GM19023 (cell line): Measurements from ENCODE around the gene DUOXA1.
A peak's percentile ranks its signal among the peaks of the same experiment; 100 is the strongest.

Experiments used
- ATAC-seq: cut with Tn5 transposase; IDR thresholded peaks from one replicate; pipeline ENCODE4 v1.9.1; 2021; ENCODE audit warnings: mild to moderate bottlenecking, moderate library complexity; ENCODE audit not compliant: unreplicated experiment

The DUOXA1 gene

GRCh38 chr15:45151998-45152828 lies 22.5 kb upstream of the DUOXA1 start:
- no peak for ATAC-seq

- ATAC-seq = no peak
Measured at GRCh38 chr15:45150997-45151396, 21.3 kb upstream of the DUOXA1 start.

GRCh38 chr15:45150481-45150880 lies 20.8 kb upstream of the DUOXA1 start:
- no peak for ATAC-seq

GRCh38 chr15:45149060-45149459 lies 19.4 kb upstream of the DUOXA1 start:
- no peak for ATAC-seq

- ATAC-seq = no peak
Measured at GRCh38 chr15:45148076-45149059, 18.7 kb upstream of the DUOXA1 start.

- ATAC-seq = no peak
Measured at GRCh38 chr15:45147606-45148005, 17.9 kb upstream of the DUOXA1 start.

GRCh38 chr15:45146405-45146804 lies 16.7 kb upstream of the DUOXA1 start:
- no peak for ATAC-seq

- no peak for ATAC-seq
Measured at GRCh38 chr15:45144775-45145174, 15.1 kb upstream of the DUOXA1 start.

GRCh38 chr15:45143946-45144345 lies 14.3 kb upstream of the DUOXA1 start:
- ATAC-seq = no peak

- ATAC-seq = no peak
Measured at GRCh38 chr15:45143056-45143455, 13.4 kb upstream of the DUOXA1 start.

GRCh38 chr15:45141386-45141785 lies 11.7 kb upstream of the DUOXA1 start:
- no peak for ATAC-seq

GRCh38 chr15:45140557-45141250 lies 11.0 kb upstream of the DUOXA1 start:
- no peak for ATAC-seq

GRCh38 chr15:45139770-45140169 lies 10.1 kb upstream of the DUOXA1 start:
- ATAC-seq = no peak

GRCh38 chr15:45138814-45139765 lies 9.4 kb upstream of the DUOXA1 start:
- no peak for ATAC-seq

- ATAC-seq = no peak
Measured at GRCh38 chr15:45137703-45138102, 8.0 kb upstream of the DUOXA1 start.

- ATAC-seq = no peak
Measured at GRCh38 chr15:45136378-45136764, 6.7 kb upstream of the DUOXA1 start.

- ATAC-seq = peak; percentile 11
Measured at GRCh38 chr15:45135705-45136377, 6.2 kb upstream of the DUOXA1 start.

GRCh38 chr15:45134682-45135604 lies 5.3 kb upstream of the DUOXA1 start:
- ATAC-seq = peak; percentile 46
